Cardiac fibroblast (primary cell): ENCODE results near the gene OTUB2.

Experiments used
- DNase-seq, 2 donors: peaks; one replicate each; pipeline versions ENCODE4 v3.0.0 to v3.0.0-alpha.2; 2010; ENCODE audit warnings: low read depth in 2 of 2
- H3K4me3 ChIP-seq, 2 donors: replicated peaks in 1 of 2; 1 replicate in 1 of 2; 2 replicates in 1 of 2; pipeline ENCODE4 v1.5.1; 2011; ENCODE audit warnings: low read depth in 2 of 2, low read length in 2 of 2, mild to moderate bottlenecking in 2 of 2, moderate library complexity in 1 of 2
- CTCF ChIP-seq: IDR thresholded peaks from one replicate; pipeline ENCODE4 v1.5.1; 2011; ENCODE audit warnings: low read depth, mild to moderate bottlenecking, low read length, inconsistent platforms

Gene OTUB2

DNA sequence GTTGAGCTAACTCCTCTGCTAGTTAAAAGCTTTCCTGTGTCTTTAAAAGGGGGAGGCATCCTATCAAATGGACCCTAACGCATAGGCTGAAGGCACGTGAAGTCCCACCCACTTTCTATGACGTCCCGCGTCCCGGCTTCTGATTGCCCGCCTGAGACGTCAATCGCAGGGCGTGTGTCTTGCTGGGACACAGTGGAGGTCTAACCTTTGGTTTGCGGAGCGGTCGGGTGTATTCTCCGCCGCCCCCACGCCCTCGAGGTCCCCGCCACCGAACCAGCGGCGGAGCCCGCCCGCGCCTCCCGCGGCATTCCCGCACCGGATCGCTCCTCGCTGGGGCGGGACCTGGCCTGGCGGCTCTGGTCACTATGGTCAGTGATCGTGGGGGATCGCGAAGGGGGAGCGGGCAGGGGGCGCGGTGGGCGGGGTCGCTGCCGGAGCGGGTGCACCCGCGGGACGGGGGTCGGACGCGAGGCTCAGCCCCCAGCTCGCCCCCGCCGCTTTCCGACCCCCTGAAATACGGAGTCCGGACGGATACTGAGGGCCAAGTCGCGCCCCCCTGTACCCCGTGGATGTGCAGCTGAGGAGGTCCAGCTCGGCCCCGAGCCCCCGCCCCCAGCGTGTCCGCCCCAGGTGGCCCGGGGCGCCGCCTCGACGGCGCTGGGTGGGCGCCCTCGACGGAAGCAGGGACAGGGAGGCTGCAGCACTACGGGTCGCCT is at the start of gene OTUB2:
Gene OTUB2, plus strand, starts transcription at position 168 of the 716 bp plus-strand sequence. Its CDS starts 198 bp downstream, at position 366.
- DNase-seq = peak; percentile 99
- TF ChIP-seq CTCF = no peak
- peak within 1 kb of the TSS; percentile 52 to 64 for H3K4me3 ChIP-seq

DNA sequence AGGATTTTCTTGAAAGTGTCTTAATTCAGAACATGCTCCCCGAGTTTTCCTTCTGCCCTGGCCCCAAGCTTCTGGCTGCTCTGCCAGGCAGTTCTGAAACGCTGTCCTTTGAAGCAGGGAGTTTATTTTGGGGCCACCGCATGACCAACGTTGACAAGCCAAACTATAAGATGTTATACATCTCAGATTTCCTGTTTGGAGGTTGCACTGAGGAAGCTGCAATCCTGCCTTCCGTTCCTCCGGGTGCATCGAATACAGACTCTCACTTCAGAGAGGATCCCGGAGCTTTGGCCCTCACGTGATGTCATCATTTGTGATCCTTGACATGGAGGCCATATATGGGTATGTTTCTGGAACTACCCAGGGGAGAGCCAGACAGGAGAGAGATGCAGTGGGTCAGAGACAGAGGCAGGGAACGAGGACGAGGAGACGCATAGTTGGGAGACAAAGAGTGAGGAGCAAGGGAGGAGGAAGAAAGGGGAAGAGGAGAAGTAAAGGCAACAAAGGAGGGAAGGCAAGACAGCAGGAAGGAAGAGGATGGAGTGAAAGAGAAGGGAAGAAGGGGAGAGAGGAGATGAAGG is 49.6 kb upstream of the OTUB2 start, which contains the start of gene ASB2:
Gene ASB2, minus strand, starts transcription at position 94 of the 581 bp plus-strand sequence. CDS start 12,031 bp downstream, outside the sequence.
- DNase-seq = peak in 1 of 2 donors; percentile 16
- no peak for TF ChIP-seq CTCF
- no peak within 1 kb of the TSS for H3K4me3 ChIP-seq

DNA sequence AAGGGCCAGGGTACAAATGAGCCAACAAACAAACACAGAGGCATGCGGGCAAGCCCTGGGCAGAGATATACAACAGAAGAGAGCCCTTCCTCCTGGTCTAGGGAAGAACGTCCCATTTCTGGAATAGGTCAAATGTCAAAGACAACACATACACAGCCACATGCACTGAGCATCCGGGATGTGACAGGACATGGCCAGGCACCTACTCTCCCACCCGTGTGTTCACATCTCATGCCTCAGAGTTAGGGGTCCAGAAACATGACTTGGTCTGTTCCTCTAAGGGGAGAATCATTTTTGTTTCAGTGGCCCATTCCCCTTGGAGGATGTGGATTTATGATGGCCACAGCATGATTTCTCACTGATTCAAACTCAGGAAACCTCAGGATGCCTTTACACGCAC is 49.0 kb upstream of the OTUB2 start:
- no peak for TF ChIP-seq CTCF
- no peak overlapping the region for H3K4me3 ChIP-seq
- no peak for DNase-seq

GRCh38 chr14:93977790-93978581 is 48.2 kb upstream of the OTUB2 start:
- no peak overlapping the region for H3K4me3 ChIP-seq
- TF ChIP-seq CTCF = no peak
- DNase-seq = no peak

DNA sequence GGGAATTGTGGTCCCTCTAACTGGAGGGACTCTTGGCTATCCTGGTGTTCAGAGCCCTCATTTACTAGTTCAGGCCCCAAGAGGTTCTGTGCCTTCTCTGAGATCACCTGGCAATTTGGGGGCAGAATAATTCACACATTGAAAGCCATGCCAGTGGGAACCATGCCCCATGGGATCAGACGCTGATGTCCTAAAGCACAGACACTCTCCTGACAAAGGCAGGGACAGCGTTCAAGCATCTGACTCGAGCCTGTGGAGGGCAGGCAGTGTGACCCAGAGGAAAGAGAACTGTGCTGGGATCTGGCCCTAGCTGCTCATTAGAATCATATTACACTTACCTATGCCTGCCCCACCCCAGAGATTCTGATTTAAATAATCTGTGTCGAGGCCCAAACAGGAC is 47.4 kb upstream of the OTUB2 start:
- TF ChIP-seq CTCF = no peak
- no peak for DNase-seq
- H3K4me3 ChIP-seq = no peak overlapping the region

DNA sequence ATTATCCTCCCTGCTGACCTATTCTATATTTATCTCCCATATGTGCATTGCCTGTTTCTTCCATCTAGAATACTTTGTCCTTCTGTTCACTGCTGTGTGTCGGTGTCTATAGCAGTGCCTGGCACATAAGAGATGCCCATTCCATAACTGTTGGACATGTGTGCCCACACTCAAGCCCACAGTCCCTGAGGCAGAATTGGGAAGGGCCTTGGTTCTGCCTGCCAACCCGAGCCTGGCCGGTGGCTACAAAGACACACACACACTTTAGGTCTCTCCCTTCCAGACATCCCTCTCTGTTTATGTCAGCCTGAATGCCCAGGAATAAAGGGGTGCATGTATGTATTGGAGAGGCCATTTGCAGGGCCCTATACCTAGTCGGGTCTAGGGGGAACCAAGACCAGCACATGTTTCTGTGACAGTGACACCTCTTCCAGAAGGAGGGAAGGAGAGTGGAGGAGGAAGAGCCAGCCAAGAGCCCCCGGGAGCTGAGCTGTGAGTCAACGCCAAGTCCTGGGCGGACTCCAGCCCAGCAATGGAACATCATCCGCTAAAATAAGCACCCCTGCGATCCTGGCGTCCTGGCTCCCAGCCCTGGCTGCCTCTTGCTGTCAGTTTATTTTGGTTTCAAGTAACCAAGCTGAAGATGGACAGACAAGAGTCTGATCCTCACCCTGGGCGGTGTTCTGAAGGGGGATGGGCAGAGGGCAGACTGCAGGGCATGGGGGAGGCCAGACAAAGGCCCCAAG is 45.5 kb upstream of the OTUB2 start:
- DNase-seq = peak in 1 of 2 donors; percentile 46
- no peak overlapping the region for H3K4me3 ChIP-seq
- TF ChIP-seq CTCF = no peak
